GM21786 (cell line): Measurements from ENCODE around the gene PPIF.

Experiments
- ATAC-seq: cut with Tn5 transposase; IDR thresholded peaks from one replicate; pipeline ENCODE4 v1.9.1; 2021; ENCODE audit not compliant: unreplicated experiment

The PPIF gene

DNA sequence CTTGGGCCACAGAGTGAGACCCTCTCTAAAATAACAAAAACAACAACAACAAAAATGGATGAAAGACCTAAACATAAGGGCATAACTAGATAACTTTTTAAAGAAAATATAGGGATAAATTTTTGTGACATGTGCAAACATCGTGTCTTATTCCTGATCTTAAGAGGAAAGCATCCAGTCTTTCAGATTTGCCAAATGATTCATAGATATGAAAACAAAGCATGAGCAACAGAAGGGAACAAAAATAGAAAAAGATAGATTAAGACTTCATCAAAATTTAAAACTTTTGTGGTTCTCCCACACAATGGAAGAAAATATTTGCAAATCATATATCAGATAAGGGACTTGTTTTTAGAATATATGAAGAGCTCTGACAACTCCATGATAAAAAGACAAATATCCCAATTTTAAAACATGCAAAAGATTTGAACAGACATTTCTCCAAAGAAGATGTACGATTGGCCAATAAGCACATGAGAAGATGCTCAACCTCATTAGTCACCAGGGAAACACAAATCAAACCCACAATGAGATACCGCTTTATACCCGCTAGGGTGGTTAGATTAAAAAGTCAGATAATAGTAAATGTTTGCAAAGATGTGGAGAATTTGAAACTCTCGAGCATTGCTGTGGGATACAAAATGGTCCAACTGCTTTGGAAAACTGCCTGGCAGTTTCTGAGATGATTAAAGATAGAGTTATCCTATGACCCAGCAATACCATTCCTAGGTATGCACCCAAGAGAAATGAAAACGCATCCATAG, 20.3 kb downstream of the PPIF start:
- ATAC-seq, result no peak

GRCh38 chr10:79372871-79373270, 25.6 kb downstream of the PPIF start:
- ATAC-seq, result no peak

GRCh38 chr10:79374312-79375191, 27.3 kb downstream of the PPIF start:
- ATAC-seq, result no peak

- no peak for ATAC-seq
Observed at GRCh38 chr10:79375321-79376077, 28.2 kb downstream of the PPIF start.

DNA sequence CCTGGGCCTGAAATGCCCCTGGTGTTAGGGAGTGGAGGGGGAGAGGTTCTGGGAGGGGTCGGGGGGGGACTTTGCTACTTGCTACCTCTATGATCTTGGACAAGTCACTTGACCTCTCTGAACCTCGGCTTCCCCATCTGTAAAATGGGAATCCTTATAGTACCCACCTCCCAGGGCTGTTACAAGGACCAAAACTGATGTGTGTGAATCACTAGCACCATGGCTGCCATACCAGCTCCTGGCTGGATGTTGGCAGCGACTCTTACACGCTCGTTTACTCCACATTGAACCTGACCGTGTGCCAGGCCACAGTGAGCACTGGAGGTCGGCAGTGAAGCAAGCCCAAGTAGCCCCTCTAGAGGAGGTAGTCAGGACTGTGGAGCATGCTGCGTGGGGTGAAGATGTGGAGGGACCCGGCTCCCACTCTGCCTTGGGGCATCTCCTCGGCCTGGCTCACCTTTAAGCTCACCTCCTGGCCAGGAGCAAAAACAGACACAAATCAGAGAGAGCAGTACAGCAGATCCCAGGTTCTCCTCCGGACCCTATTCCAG, 28.9 kb downstream of the PPIF start:
- ATAC-seq, result no peak

DNA sequence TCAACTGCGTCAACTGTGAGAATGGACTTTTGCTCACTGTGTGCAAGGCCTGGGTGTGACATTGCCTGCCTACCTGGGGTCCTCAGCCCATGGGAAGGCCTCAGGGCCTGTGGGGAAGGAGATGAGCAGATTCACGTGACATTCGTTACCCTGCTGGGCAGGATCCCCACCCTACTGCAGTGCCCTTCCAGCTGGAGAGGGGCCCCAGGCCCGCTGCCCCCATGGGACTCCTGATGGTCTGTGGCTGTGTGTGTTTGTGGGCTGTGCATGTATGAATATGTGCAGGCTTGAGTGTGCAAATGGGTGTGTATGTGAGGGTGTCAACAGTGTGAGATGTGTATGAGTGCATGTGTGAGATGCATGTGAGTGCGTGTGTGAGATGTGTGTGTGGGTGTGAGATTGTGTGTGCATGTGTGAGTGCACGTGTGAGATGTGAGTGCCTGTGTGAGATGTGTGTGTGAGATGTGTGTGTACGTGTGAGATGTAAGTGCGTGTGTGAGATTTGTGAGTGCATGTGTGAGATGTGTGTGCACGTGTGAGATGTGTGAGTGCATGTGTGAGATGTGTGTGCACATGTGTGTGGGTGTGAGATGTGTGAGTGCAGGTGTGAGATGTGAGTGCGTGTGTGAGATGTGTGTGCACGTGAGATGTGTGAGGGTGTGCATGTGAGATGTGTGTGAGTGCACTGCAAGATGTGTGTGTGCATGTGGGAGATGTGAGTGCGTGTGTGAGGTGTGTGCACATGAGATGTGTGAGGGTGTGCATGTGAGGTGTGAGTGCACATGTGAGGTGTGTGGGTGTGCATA, 29.7 kb downstream of the PPIF start:
- ATAC-seq, result no peak

DNA sequence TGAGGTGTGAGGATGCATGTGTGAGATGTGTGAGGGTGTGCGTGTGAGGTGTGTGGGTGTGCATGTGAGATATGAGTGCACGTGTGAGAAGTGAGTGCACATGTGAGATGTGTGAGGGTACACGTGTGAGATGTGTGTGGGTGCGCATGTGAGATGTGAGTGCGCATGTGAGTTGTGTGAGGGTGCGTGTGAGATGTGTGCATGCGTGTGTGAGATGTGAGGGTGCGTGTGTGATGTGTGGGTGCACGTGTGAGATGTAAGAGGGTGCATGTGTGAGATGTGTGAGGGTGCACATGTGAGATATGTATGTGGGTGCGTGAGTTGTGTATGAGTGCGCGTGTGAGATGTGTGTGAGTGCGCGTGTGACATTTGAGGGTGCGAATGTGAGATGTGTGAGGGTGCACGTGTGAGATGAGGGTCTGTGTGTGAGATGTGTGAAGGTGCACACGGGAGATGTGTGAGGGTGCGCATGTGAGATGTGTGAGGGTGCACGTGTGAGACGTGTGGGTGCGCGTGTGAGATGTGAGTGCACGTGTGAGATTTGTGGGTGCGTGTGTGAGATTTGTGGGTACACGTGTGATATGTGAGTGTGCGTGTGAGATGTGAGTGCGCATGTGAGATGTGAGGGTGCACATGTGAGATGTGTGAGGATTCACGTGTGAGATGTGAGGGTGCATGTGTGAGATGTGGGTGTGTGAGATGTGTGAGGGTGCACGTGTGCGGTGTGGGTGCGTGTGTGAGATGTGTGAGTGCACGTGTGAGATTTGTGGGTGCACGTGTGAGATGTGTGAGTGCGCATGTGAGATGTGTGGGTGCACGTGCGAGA, 30.5 kb downstream of the PPIF start:
- no peak for ATAC-seq

- ATAC-seq, result no peak
Observed at GRCh38 chr10:79378383-79378646, 31.0 kb downstream of the PPIF start.

DNA sequence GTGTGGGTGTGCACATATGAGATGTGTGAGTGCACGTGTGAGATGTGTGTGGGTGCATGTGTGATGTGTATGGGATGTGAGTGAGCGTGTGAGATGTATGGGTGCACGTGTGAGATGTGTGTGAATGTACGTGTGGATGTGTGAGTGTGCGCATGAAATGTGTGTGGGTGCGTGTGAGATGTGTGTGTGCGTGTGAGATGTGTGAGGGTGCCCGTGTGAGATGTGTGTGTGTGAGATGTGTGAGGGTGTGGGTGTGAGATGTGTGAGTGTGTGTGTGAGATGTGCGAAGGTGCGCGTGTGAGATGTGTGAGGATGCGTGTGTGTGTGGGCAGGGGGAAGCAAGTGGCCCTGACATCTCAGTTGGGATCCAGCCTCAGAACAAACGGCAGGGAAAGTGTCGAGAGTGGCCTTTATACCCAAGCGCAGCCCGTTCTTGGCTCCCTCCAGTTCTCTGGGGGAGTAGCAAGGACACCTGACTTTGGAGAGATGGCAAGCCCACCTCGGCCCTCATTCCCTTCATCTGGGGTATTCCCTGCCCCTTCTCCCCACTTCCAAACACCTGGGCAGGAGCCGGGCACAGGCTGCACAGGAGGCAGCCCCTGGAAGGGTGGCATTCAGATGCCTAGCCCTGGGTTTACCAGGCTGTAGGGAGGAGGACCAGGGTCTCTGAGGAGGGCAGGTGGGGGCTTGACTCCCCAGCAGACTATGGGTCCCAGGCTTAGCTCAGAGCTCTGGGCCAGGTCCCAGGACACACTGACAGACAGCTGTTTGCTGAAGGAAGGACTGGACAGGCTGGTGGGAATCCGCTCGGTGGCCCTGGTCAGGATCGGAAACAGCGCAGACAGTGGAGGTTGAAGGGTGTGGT, 31.6 kb downstream of the PPIF start:
- no peak for ATAC-seq

- ATAC-seq, result no peak
Observed at GRCh38 chr10:79379512-79380124, 32.3 kb downstream of the PPIF start.

- no peak for ATAC-seq
Observed at GRCh38 chr10:79380125-79380945, 33.1 kb downstream of the PPIF start.

- no peak for ATAC-seq
Observed at GRCh38 chr10:79380946-79381721, 33.9 kb downstream of the PPIF start.

DNA sequence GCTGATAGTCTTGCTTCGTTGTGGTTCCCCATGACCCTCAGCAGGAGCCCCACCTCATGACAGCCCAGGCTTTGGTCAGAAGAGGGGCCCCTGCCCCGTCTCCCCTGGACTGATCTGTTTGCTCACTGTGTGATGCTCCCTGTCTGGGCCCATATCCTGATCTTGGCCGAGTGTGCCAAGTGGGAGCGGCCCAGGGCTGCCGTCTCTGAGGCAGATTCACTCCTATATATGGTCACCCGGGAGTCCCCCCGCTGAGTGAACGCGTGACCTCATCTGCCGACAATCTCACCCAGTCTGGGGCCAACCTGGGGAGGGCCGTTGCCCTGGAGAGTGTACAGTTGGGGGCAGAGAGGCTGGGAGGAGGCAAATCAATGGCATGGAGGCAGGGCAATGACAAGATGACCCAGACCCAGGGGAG, 34.5 kb downstream of the PPIF start:
- no peak for ATAC-seq

- ATAC-seq, result no peak
Observed at GRCh38 chr10:79382491-79382941, 35.2 kb downstream of the PPIF start.

DNA sequence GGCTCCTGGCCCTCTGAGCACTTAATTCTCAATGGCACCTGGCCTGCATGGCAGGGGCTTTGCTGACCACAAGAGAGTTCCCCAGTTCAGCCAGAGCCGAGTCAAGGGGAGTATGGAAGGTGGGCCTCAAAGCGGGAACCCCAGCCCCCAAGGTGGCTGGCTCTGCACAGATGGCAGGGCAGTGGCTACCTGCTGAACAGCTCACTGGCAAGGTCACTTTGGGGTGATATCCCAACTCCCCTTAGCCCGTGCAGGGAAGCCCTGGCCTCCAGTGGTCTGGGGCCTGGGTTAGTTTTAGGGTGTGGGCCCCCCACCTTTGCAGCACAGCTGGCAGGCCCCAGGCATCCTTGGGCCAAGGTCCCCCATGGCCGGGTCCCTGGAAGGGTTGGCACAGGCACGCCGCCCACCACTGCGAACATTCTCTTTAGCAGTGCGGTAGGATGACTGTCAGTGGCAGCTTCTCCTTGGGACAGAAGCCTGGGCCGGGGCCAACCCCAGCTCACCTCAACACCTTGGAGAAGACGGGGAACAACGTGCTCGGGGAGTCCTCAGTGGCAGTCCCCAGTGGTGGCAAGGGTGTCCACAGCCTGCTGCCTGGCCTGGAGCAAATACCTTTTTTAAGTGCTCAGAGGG, 36.8 kb downstream of the PPIF start:
- ATAC-seq, result no peak

DNA sequence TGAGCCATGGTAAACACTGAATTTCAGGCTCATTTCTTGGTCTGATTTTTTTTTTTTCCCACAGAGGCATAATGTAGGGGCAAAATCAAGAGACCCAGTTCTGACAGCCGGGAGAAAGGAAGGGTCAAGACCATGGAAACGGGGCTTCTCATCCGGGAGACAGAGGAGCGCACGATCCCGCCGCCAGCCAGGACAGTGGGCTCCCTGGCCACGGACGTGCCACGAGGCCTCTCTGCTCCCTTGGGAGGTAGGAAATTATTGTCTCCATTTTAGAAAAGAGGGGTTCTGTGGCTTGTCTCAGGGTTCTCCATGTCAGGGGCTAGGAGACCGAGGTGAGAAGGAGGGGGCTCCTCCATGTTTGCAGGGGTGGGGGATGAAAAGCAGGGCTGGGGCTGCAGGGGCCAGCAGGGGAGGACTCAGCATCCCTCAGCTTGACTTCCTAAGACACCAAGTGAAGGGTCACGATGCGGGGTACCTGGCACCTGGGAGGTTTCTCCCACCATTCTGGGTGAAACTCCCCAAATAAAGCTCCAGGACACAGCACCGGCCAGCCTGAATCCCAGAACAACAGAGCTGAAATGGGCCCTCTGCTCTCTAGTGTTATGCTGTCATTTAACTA, 37.6 kb downstream of the PPIF start:
- no peak for ATAC-seq
